Subcutaneous adipose tissue (tissue), 4 donors: ENCODE data around the gene NEK6. TPM values are rescaled to one million over a fixed set of nuclear protein-coding genes. Genes with fewer than 3 reads are reported as not detected.

Source experiments
- total RNA-seq, 4 donors: library from RNA; depleted of rRNA; stranded (reverse); fragments of >200 nt; gene quantifications; one replicate each; pipeline ENCODE4 v1.1.0, GENCODE V29; 2016
- TF ChIP-seq, protein P1 (sequence below): fragments of 450-650 bp; IDR thresholded peaks from one replicate; pipeline ENCODE4 v1.5.1; 2016; ENCODE audit warnings: low read depth, mild to moderate bottlenecking, control low read depth, antibody characterized with exemption, moderate library complexity

The NEK6 gene
- total RNA-seq, 4 donors from 2014 or later = 18.5 to 38.2 (median 27.0) TPM

DNA sequence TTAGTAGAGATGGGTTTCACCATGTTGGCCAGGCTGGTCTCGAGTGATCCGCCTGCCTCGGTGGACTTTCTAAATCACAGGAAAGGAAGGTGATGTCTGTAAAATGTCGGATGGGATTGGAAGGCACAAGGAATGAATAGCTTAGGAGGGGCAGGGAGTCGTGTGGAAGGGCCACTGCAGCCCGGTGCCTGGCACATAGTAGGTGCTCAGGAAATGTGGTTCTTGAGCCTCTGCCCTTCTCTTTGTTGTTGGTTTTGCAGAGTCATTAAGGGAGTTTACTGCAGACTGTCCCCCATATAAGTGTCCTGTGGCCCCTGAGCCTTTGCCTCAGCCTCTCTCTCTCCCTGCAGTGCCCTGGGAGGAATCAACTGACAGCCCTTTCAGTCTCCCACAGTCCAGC, 11.8 kb downstream of the NEK6 start:
- TF ChIP-seq, protein P1, sequence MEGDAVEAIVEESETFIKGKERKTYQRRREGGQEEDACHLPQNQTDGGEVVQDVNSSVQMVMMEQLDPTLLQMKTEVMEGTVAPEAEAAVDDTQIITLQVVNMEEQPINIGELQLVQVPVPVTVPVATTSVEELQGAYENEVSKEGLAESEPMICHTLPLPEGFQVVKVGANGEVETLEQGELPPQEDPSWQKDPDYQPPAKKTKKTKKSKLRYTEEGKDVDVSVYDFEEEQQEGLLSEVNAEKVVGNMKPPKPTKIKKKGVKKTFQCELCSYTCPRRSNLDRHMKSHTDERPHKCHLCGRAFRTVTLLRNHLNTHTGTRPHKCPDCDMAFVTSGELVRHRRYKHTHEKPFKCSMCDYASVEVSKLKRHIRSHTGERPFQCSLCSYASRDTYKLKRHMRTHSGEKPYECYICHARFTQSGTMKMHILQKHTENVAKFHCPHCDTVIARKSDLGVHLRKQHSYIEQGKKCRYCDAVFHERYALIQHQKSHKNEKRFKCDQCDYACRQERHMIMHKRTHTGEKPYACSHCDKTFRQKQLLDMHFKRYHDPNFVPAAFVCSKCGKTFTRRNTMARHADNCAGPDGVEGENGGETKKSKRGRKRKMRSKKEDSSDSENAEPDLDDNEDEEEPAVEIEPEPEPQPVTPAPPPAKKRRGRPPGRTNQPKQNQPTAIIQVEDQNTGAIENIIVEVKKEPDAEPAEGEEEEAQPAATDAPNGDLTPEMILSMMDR = no peak

- TF ChIP-seq, protein P1 = no peak
Measured at GRCh38 chr9:124270504-124271335, 13.0 kb downstream of the NEK6 start.

DNA sequence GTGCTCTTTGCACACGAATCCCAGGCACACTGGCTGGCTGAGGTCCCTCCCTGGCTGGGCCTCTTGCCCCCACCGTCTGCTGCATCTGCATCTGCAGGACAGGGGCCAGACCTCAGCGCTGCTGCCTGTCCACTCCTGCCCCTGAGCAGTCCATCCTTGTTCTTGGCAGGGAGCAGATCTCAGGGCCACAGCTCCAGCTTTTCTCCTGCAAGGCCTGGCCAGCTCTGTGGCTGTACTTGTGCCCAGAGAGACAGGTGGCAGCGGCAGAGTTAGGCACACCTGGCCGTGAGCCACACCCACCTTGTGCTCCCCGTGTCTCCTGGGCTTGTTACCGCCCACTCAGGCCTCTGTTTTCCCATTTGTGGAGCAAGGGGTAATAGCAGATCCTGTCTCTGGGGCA, 13.9 kb downstream of the NEK6 start:
- TF ChIP-seq, protein P1 = no peak

DNA sequence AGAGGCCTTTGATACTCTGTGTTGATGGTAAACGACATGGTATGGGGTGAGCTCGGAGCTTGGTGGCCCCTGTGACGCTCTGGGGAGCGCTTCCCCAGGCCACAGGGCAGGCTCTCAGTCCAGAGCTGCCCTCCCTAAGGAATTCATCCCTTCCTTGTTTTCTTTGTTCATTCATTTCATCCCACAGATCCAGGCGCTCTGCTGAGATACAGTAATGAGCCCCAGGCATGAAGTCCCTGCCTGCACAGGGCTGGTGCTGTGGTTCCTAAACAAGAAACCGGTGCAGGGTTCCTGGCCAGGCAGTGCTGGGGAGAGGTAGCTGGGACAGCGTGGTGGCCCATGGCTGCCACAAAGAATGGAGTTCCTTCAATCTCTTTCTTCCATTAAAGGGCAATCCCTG, 14.4 kb downstream of the NEK6 start:
- TF ChIP-seq, protein P1 = no peak

DNA sequence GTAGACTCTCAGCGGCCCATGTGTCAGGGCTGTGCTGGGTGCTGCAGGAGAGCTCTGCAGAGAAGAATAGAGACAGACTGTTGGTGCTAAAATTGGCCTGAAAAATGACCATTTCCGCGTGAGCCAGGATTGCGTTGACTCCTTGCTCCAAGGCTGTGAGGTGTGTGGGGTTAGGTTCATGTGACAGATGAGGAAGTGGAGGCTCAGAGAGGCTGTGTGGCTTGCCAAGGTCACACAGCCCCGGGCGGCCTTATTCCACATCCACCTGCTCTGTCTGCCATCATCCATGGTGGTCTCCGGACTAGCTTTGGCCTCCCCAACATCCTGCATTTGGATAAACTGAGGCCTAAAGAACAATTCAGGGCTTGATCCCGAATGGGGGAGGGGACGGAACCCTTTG, 15.2 kb downstream of the NEK6 start:
- TF ChIP-seq, protein P1 = no peak

GRCh38 chr9:124273427-124274160, 15.8 kb downstream of the NEK6 start:
- TF ChIP-seq, protein P1 = no peak

DNA sequence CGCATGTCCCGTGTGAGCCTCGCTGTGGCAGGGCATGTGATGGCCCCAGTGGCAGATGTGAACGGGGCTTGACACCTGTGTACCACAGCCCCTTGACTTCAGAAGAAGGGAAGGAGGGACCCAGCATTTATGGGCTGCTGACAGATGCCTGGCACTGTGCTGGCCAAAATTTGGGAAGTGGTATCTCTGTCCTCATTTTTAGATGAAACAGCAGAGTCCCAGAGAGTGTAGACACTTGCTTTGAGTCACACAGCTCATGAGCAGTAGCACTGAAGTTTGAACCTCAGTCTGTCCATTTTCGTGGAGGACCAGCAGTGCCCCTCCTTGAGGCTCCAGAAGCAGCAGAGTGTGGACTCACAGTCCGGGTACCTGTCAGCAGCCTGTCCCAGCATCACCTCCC, 16.5 kb downstream of the NEK6 start:
- TF ChIP-seq, protein P1 = no peak
